Measurements from ENCODE around the gene ZNF474.
A peak's percentile ranks its signal among the peaks of the same experiment; 100 is the strongest.
"Not testable (repeated sequence)": the region's sequence is repeated elsewhere in the genome, so short reads cannot be mapped to it uniquely, and the experiment has no call there.

Gene ZNF474

GRCh38 chr5:122093415-122094180, 35.7 kb upstream of the ZNF474 start:
- TF ChIP-seq CTCF (IDR thresholded peaks at IDR 0.05; ENCODE audit: control insufficient read depth, extremely low read depth, insufficient read depth) = no peak
- no peak for DNase-seq (ENCODE audit: low read depth)
- H3K4me3 ChIP-seq (ENCODE audit: low read depth, low read length) = no peak overlapping the region

GRCh38 chr5:122094251-122094650, 35.1 kb upstream of the ZNF474 start:
- not testable (repeated sequence) for H3K4me3 ChIP-seq (ENCODE audit: low read depth, low read length)

GRCh38 chr5:122095158-122095557, 34.2 kb upstream of the ZNF474 start:
- no peak for DNase-seq (ENCODE audit: low read depth)
- H3K4me3 ChIP-seq (ENCODE audit: low read depth, low read length) = no peak overlapping the region
- TF ChIP-seq CTCF (IDR thresholded peaks at IDR 0.05; ENCODE audit: control insufficient read depth, extremely low read depth, insufficient read depth) = no peak

More at GRCh38 chr5:122094251-122094650, 35.1 kb upstream of the ZNF474 start:
- DNase-seq (ENCODE audit: low read depth) = not testable (repeated sequence)

- H3K4me3 ChIP-seq (ENCODE audit: low read depth, low read length) = no peak overlapping the region
- no peak for DNase-seq (ENCODE audit: low read depth)
- TF ChIP-seq CTCF (IDR thresholded peaks at IDR 0.05; ENCODE audit: control insufficient read depth, extremely low read depth, insufficient read depth) = no peak
Measured at GRCh38 chr5:122097391-122097790, 32.0 kb upstream of the ZNF474 start.

GRCh38 chr5:122099060-122099790, 30.1 kb upstream of the ZNF474 start:
- no peak overlapping the region for H3K4me3 ChIP-seq (ENCODE audit: low read depth, low read length)
- no peak for DNase-seq (ENCODE audit: low read depth)
- TF ChIP-seq CTCF (IDR thresholded peaks at IDR 0.05; ENCODE audit: control insufficient read depth, extremely low read depth, insufficient read depth) = no peak

- TF ChIP-seq CTCF (IDR thresholded peaks at IDR 0.05; ENCODE audit: control insufficient read depth, extremely low read depth, insufficient read depth) = peak; percentile 76
- no peak for DNase-seq (ENCODE audit: low read depth)
- no peak overlapping the region for H3K4me3 ChIP-seq (ENCODE audit: low read depth, low read length)
Measured at GRCh38 chr5:122101636-122102285, 27.6 kb upstream of the ZNF474 start.

- TF ChIP-seq CTCF (IDR thresholded peaks at IDR 0.05; ENCODE audit: control insufficient read depth, extremely low read depth, insufficient read depth) = no peak
- no peak overlapping the region for H3K4me3 ChIP-seq (ENCODE audit: low read depth, low read length)
- no peak for DNase-seq (ENCODE audit: low read depth)
Measured at GRCh38 chr5:122102825-122103224, 26.5 kb upstream of the ZNF474 start.

Data from LNCaP clone FGC (cell line).